Ascending aorta (tissue), 2 donors: ENCODE data around the gene LRRIQ1. TPM values are rescaled to one million over a fixed set of nuclear protein-coding genes. Genes with fewer than 3 reads are reported as not detected.

Source experiments
- DNase-seq, 2 donors: peaks; one replicate each; pipeline ENCODE4 v3.0.0-alpha.2; 2019; ENCODE audit warnings: low spot score in 2 of 2
- H3K27ac ChIP-seq, 2 donors: fragments of 200-600 bp; sonication (generic); one replicate each; pipeline ENCODE4 v1.5.1; 2016 to 2017; ENCODE audit warnings: mild to moderate bottlenecking in 1 of 2
- H3K27me3 ChIP-seq: fragments of 200-600 bp; sonication (generic); one replicate; pipeline ENCODE4 v1.5.1; 2017
- H3K36me3 ChIP-seq, 2 donors: fragments of 200-600 bp; sonication (generic); one replicate each; pipeline ENCODE4 v1.5.1; 2016
- H3K4me1 ChIP-seq, 2 donors: fragments of 200-600 bp; sonication (generic); one replicate each; pipeline ENCODE4 v1.5.1; 2016 to 2017; ENCODE audit warnings: mild to moderate bottlenecking in 1 of 2
- H3K4me3 ChIP-seq, 2 donors: fragments of 200-600 bp; sonication (generic); one replicate each; pipeline ENCODE4 v1.5.1; 2016 to 2017; ENCODE audit warnings: mild to moderate bottlenecking in 1 of 2
- H3K9me3 ChIP-seq, 2 donors: fragments of 200-600 bp; sonication (generic); one replicate each; pipeline ENCODE4 v1.5.1; 2016
- intact Hi-C: fragments of 100-400 bp; cut with DNase I; formaldehyde crosslinking; loops from one replicate; pipeline ENCODE4 v1.15.1; 2023
- total RNA-seq: library from RNA; depleted of rRNA; stranded (reverse); fragments of >200 nt; gene quantifications from one replicate; pipeline ENCODE4 v1.1.0, GENCODE V29; 2016
- TF ChIP-seq, protein P1 (sequence below), 3 experiments: fragments of 200-600 bp in 2 of 3; fragments of 450-650 bp in 1 of 3; sonication (generic) in 2 of 3; IDR thresholded peaks; one replicate each; pipeline ENCODE4 v1.5.1; 2016 to 2019; ENCODE audit warnings: antibody characterized with exemption in 3 of 3, mild to moderate bottlenecking in 1 of 3, moderate library complexity in 1 of 3

The LRRIQ1 gene
- total RNA-seq, 1 donor from 2014 or later, result not detected

DNA sequence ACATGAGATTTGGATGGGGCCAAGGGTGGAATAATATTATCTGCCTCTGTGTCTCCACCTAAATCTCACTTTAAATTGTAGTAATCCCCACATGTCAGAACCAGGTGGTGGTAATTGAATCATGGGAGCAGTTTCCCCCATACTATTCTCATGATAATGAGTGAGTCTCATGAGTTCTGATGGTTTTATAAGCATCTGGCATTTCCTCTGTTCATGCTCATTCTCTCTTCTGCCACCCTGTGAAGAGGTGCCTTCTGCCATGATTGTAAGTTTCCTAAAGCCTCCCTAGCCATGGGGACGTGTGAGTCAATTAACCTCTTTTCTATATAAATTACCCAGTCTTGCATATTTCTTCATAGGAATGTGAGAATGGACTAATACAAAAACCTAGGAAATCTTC is 29.9 kb upstream of the LRRIQ1 start:
- intact Hi-C loops, result no loop called here
- no peaks in the 10 kb centered on the region for H3K36me3 ChIP-seq
- DNase-seq, result no peak
- H3K4me1 ChIP-seq, result no peaks in the 10 kb centered on the region
- no peaks in the 10 kb centered on the region for H3K27me3 ChIP-seq
- no peak overlapping the region for H3K4me3 ChIP-seq
- no peaks in the 10 kb centered on the region for H3K9me3 ChIP-seq
- TF ChIP-seq, protein P1, sequence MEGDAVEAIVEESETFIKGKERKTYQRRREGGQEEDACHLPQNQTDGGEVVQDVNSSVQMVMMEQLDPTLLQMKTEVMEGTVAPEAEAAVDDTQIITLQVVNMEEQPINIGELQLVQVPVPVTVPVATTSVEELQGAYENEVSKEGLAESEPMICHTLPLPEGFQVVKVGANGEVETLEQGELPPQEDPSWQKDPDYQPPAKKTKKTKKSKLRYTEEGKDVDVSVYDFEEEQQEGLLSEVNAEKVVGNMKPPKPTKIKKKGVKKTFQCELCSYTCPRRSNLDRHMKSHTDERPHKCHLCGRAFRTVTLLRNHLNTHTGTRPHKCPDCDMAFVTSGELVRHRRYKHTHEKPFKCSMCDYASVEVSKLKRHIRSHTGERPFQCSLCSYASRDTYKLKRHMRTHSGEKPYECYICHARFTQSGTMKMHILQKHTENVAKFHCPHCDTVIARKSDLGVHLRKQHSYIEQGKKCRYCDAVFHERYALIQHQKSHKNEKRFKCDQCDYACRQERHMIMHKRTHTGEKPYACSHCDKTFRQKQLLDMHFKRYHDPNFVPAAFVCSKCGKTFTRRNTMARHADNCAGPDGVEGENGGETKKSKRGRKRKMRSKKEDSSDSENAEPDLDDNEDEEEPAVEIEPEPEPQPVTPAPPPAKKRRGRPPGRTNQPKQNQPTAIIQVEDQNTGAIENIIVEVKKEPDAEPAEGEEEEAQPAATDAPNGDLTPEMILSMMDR (IDR thresholded peaks at IDR 0.05), result no peak
- H3K27ac ChIP-seq, result no peak overlapping the region

DNA sequence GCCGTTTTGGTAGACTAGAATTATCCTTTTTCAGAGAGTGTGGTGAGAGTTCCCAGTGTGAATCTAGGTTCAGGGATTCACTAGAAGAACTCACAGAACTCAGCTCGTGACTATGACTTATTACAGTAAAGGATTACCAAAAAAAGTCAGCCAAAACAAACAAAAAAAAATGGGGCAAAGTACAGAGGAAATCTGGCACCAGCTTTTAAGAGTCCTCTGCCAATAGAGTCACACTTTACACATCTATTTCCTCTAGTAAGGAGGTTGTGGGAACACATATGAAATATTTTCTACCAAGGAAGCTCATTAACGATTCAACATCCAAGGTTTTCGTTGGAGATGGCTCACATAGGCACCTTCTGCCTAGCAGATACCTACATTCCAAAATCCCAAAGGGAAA is 28.3 kb upstream of the LRRIQ1 start:
- Histone ChIP-seq H3K36me3 (no peaks in the 10 kb centered on the region), H3K27me3 (no peaks in the 10 kb centered on the region), H3K27ac (no peak overlapping the region), H3K4me3 (no peak overlapping the region), H3K9me3 (no peaks in the 10 kb centered on the region), H3K4me1 (no peaks in the 10 kb centered on the region)
- TF ChIP-seq, protein P1 (IDR thresholded peaks at IDR 0.05), result no peak
- intact Hi-C loops, result no loop called here
- DNase-seq, result no peak

DNA sequence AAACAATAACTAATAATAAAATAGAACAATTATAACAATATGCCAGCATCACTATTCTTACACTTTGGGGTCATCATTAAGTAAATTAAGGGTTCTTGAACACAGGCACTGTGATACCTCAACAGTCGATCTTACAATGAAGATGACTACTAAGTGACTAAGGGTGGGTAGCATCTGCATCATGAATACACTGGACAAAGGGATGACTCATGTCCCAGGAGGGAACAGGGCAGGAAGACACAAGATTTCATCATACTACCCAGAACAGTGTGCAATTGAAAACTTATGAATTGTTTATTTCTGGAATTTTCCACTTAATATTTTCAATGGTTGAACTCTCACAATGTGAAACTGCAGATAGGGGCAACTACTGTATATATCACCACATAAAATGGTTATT is 19.7 kb upstream of the LRRIQ1 start:
- intact Hi-C loops, result no loop called here
- Histone ChIP-seq H3K9me3 (no peaks in the 10 kb centered on the region), H3K4me3 (no peak overlapping the region), H3K27ac (no peak overlapping the region), H3K27me3 (no peaks in the 10 kb centered on the region), H3K36me3 (no peaks in the 10 kb centered on the region), H3K4me1 (no peaks in the 10 kb centered on the region)
- DNase-seq, result no peak
- TF ChIP-seq, protein P1 (IDR thresholded peaks at IDR 0.05), result no peak

DNA sequence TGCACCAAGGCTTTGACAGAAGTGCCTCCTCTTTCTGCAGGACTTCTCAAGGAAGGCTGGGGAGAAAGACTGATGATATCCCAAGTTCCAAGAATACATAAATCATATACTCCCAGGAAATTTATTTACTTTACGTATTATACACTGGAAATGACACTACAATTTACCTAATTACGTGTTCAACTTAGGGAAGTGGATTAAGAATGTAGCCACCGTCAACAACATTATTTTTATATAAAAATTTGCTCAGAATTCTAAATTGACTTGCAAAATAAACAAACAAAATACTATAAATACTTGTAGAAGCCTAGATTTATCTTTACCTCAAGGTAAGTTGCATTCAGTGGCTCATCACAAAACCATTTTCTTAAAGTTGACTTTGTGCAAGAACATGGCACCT is 19.0 kb upstream of the LRRIQ1 start:
- Histone ChIP-seq H3K4me3 (no peak overlapping the region), H3K36me3 (no peaks in the 10 kb centered on the region), H3K27me3 (no peaks in the 10 kb centered on the region), H3K27ac (no peak overlapping the region), H3K9me3 (no peaks in the 10 kb centered on the region), H3K4me1 (no peaks in the 10 kb centered on the region)
- TF ChIP-seq, protein P1 (IDR thresholded peaks at IDR 0.05), result no peak
- intact Hi-C loops, result no loop called here
- DNase-seq, result no peak

DNA sequence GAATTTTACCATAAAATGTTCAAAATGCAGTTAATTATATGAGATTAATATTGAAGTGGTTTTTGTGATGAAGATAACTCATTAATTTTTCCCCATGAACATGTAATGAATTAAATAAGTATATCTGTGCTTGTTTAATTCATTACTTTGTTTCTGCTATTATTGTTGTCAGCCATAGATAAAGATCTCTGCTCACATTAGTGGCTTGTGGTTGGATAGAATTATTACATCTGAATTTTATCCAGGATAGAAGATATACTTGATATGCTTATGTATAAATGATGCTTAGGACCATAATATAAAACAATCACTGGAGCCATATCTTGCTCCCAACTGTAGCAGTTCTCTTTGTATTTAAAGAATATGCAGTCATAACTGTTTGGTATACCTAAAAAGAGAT is 18.5 kb upstream of the LRRIQ1 start:
- DNase-seq, result no peak
- H3K4me1 ChIP-seq, result no peaks in the 10 kb centered on the region
- TF ChIP-seq, protein P1 (IDR thresholded peaks at IDR 0.05), result no peak

DNA sequence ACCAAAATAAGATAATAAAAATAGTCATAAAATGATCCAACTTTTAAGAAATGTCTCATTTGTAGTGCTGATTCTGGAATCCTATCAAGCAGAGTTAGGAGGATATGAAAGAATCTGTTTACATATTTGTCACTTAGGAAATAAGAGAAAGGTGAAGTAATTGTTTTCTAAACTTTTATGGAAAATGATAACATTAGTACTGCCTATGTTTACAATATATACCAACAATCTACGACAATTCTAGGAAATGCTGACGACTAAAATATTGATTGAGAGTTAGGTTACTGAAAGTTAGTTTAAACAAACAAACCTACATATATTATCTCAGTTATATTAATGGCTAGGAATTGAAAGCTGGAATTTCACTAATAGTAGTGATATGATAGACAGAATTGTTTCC is 18.1 kb upstream of the LRRIQ1 start:
- Histone ChIP-seq H3K27ac (no peak overlapping the region), H3K4me3 (no peak overlapping the region), H3K36me3 (no peaks in the 10 kb centered on the region), H3K9me3 (no peaks in the 10 kb centered on the region), H3K27me3 (no peaks in the 10 kb centered on the region), H3K4me1 (no peaks in the 10 kb centered on the region)
- DNase-seq, result no peak
- TF ChIP-seq, protein P1 (IDR thresholded peaks at IDR 0.05), result no peak
- intact Hi-C loops, result no loop called here

More for the DNA sequence above, 18.5 kb upstream of the LRRIQ1 start:
- H3K36me3 ChIP-seq, result no peaks in the 10 kb centered on the region
- no peaks in the 10 kb centered on the region for H3K9me3 ChIP-seq
- no peak overlapping the region for H3K4me3 ChIP-seq
- no peak overlapping the region for H3K27ac ChIP-seq
- no peaks in the 10 kb centered on the region for H3K27me3 ChIP-seq
- intact Hi-C loops, result no loop called here
